Naive thymus-derived CD4-positive, alpha-beta T cell (primary cell): Measurements from ENCODE around the gene IGF2R. TPM values are rescaled to one million over a fixed set of nuclear protein-coding genes. Genes with fewer than 3 reads are reported as not detected.

ENCODE experiments used
- ATAC-seq: fragments of 150-1000 bp; cut with Tn5 transposase; 2 replicates; pipeline ENCODE4 v1.10.0; 2021; ENCODE audit warnings: mild to moderate bottlenecking, moderate library complexity
- CTCF ChIA-PET: fragments of 350-600 bp; sonication (Branson Sonifier 250); formaldehyde crosslinking; loops from one replicate; lab custom pipeline; 2021; ENCODE audit warnings: antibody characterized with exemption; lab: Charles Lee
- POLR2A ChIA-PET: fragments of 350-600 bp; sonication (Branson Sonifier 250); formaldehyde crosslinking; loops from one replicate; lab custom pipeline; 2021; ENCODE audit warnings: antibody characterized with exemption, inconsistent platforms; lab: Charles Lee
- DNase-seq, 9 donors: peaks; one replicate each; pipeline versions ENCODE4 v3.0.0 to v3.0.0-alpha.2; 2020 to 2022; ENCODE audit warnings: mixed read lengths in 1 of 9
- H3K27ac ChIP-seq: one replicate; pipeline ENCODE4 v1.7.0; 2013; ENCODE audit warnings: mild to moderate bottlenecking, low read depth, low read length, moderate library complexity
- H3K27me3 ChIP-seq, 2 donors: one replicate each; pipeline ENCODE4 v1.7.0; 2013; ENCODE audit warnings: low read length in 2 of 2, mild to moderate bottlenecking in 2 of 2, moderate library complexity in 2 of 2; ENCODE audit not compliant: control insufficient read depth in 2 of 2, insufficient read depth in 2 of 2
- H3K36me3 ChIP-seq, 3 experiments: 1 replicate in 2 of 3; 2 replicates in 1 of 3; pipeline ENCODE4 v1.7.0; 2013; ENCODE audit warnings: low read length in 3 of 3, mild to moderate bottlenecking in 3 of 3, moderate library complexity in 1 of 3; ENCODE audit not compliant: insufficient read depth in 3 of 3, control insufficient read depth in 2 of 3
- H3K4me1 ChIP-seq, 2 donors: one replicate each; pipeline ENCODE4 v1.7.0; 2013; ENCODE audit warnings: low read length in 2 of 2, mild to moderate bottlenecking in 2 of 2, moderate library complexity in 1 of 2; ENCODE audit not compliant: control insufficient read depth in 2 of 2, insufficient read depth in 2 of 2
- H3K4me3 ChIP-seq: 2 replicates; pipeline ENCODE4 v1.7.0; 2013; ENCODE audit warnings: mild to moderate bottlenecking, low read length
- H3K9me3 ChIP-seq, 3 experiments: 1 replicate in 2 of 3; 2 replicates in 1 of 3; pipeline ENCODE4 v1.7.0; 2013; ENCODE audit warnings: low read length in 3 of 3; ENCODE audit not compliant: control insufficient read depth in 2 of 3
- H3K27ac Mint-ChIP-seq, 9 donors: one replicate each; pipeline ENCODE4 v1.8.0; 2020 to 2022; ENCODE audit warnings: mixed read lengths in 9 of 9, mild to moderate bottlenecking in 8 of 9, moderate library complexity in 5 of 9, inconsistent platforms in 2 of 9
- H3K27me3 Mint-ChIP-seq, 5 donors: one replicate each; pipeline ENCODE4 v1.8.0; 2021 to 2022; ENCODE audit warnings: mixed read lengths in 5 of 5, mild to moderate bottlenecking in 1 of 5
- H3K36me3 Mint-ChIP-seq, 5 donors: one replicate each; pipeline ENCODE4 v1.8.0; 2020 to 2022; ENCODE audit warnings: mixed read lengths in 5 of 5, mild to moderate bottlenecking in 3 of 5, inconsistent platforms in 1 of 5
- H3K4me1 Mint-ChIP-seq, 7 donors: one replicate each; pipeline ENCODE4 v1.8.0; 2020 to 2022; ENCODE audit warnings: mixed read lengths in 7 of 7, mild to moderate bottlenecking in 3 of 7, inconsistent platforms in 1 of 7
- H3K4me3 Mint-ChIP-seq, 10 donors: one replicate each; pipeline ENCODE4 v1.8.0; 2020 to 2022; ENCODE audit warnings: mild to moderate bottlenecking in 10 of 10, mixed read lengths in 10 of 10, moderate library complexity in 6 of 10, inconsistent platforms in 2 of 10
- H3K9me3 Mint-ChIP-seq, 11 donors: one replicate each; pipeline ENCODE4 v1.8.0; 2020 to 2022; ENCODE audit warnings: mixed read lengths in 11 of 11, mild to moderate bottlenecking in 4 of 11, inconsistent platforms in 1 of 11, moderate library complexity in 1 of 11
- intact Hi-C, 2 donors: fragments of 100-400 bp; cut with micrococcal nuclease; formaldehyde crosslinking; loops; one replicate each; pipeline ENCODE4 v1.15.1; 2023
- polyA plus RNA-seq, 2 donors: library from polyadenylated mRNA; unstranded; fragments of 300-500 nt; fragmentation: Illumina TruSeq; gene quantifications; one replicate each; pipeline ENCODE4 v1.2.3, GENCODE V29; 2021
- total RNA-seq, 6 experiments: library from RNA in 5 of 6; stranded (reverse) in 5 of 6; gene quantifications; 1 replicate in 5 of 6; 2 replicates in 1 of 6; pipeline ENCODE4 v1.2.3 and lab custom pipeline; 2021 to 2026

Gene IGF2R
- total and polyA plus RNA-seq, 7 experiments from 2014 or later = 8.7 to 79.2 (median 70.4) TPM

GRCh38 chr6:160032538-160032937 lies 63.7 kb downstream of the IGF2R start:
- H3K27me3 ChIP-seq = no peaks in the 10 kb centered on the region
- ChIA-PET CTCF (no interaction called here), POLR2A (interaction anchor here (0.9 kb wide), 1 partner anchor 16 kb away, joined by 3 read pairs; no protein-coding TSS in a partner anchor)
- no peak overlapping the region for H3K4me3 Mint-ChIP-seq
- ATAC-seq (no peak), DNase-seq (no peak)
- H3K36me3 ChIP-seq = peaks cover 0 to 85% (median 17%) of the 10 kb centered on the region in 3 experiments
- no peak overlapping the region for H3K27ac ChIP-seq
- H3K4me1 ChIP-seq = no peaks in the 10 kb centered on the region
- H3K4me3 ChIP-seq = no peak overlapping the region
- peak overlapping the region in 1 of 9 donors; percentile 26 for H3K27ac Mint-ChIP-seq
- intact Hi-C loops = no loop called here
- H3K9me3 ChIP-seq = no peaks in the 10 kb centered on the region
- H3K9me3 Mint-ChIP-seq = no peaks in the 10 kb centered on the region
- H3K27me3 Mint-ChIP-seq = no peaks in the 10 kb centered on the region
- H3K4me1 Mint-ChIP-seq = peaks cover 6 to 32% (median 26%) of the 10 kb centered on the region in 7 donors
- H3K36me3 Mint-ChIP-seq = peaks cover 18 to 80% (median 40%) of the 10 kb centered on the region in 5 donors

GRCh38 chr6:160034036-160034930 lies 65.4 kb downstream of the IGF2R start:
- H3K4me1 Mint-ChIP-seq = peaks cover 7 to 36% (median 30%) of the 10 kb centered on the region in 7 donors
- H3K27ac ChIP-seq = no peak overlapping the region
- no peak overlapping the region for H3K4me3 ChIP-seq
- H3K9me3 Mint-ChIP-seq = no peaks in the 10 kb centered on the region
- peaks cover 0 to 74% (median 17%) of the 10 kb centered on the region in 3 experiments for H3K36me3 ChIP-seq
- peaks cover 16 to 79% (median 33%) of the 10 kb centered on the region in 5 donors for H3K36me3 Mint-ChIP-seq
- DNase-seq (no peak), ATAC-seq (no peak)
- no peaks in the 10 kb centered on the region for H3K27me3 ChIP-seq
- no peak overlapping the region for H3K4me3 Mint-ChIP-seq
- no peak overlapping the region for H3K27ac Mint-ChIP-seq
- no peaks in the 10 kb centered on the region for H3K27me3 Mint-ChIP-seq
- intact Hi-C loops = no loop called here
- peaks cover 0 to 7% of the 10 kb centered on the region in 2 donors for H3K4me1 ChIP-seq
- H3K9me3 ChIP-seq = no peaks in the 10 kb centered on the region
- ChIA-PET POLR2A (interaction anchor here (1.0 kb wide), 1 partner anchor 36 kb away, joined by 3 read pairs; no protein-coding TSS in a partner anchor), CTCF (no interaction called here)

DNA sequence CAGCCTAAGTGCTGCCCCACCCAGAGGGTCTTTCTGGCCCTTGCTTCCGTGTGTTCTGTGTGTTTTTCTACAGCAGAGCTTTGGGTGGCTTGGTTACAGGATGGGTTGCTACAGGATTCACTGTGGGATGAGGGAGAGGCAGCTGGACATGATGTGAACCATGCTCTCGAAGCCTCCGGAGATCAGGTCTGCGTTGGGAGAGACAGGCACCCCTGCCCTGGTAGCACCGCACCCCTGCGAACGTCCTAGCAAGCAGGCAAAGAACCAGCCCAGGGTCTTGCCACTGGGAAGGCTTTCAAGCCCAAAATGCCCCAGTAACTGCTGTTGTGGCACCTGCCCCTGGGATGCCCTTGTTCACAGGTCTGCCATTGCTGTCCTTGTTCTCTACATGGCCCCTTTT lies 66.4 kb downstream of the IGF2R start:
- H3K27ac ChIP-seq = no peak overlapping the region
- Mint-ChIP-seq H3K27ac (peak overlapping the region in 2 of 9 donors; percentile 19 to 26), H3K4me1 (peaks cover 12 to 41% (median 29%) of the 10 kb centered on the region in 7 donors), H3K27me3 (no peaks in the 10 kb centered on the region), H3K9me3 (no peaks in the 10 kb centered on the region), H3K36me3 (peaks cover 16 to 75% (median 37%) of the 10 kb centered on the region in 5 donors), H3K4me3 (no peak overlapping the region)
- ChIA-PET POLR2A (no interaction called here), CTCF (no interaction called here)
- ATAC-seq (no peak), DNase-seq (no peak)
- no peak overlapping the region for H3K4me3 ChIP-seq
- H3K27me3 ChIP-seq = no peaks in the 10 kb centered on the region
- peaks cover 0 to 68% (median 17%) of the 10 kb centered on the region in 3 experiments for H3K36me3 ChIP-seq
- H3K9me3 ChIP-seq = no peaks in the 10 kb centered on the region
- peaks cover 0 to 7% of the 10 kb centered on the region in 2 donors for H3K4me1 ChIP-seq
- intact Hi-C loops = no loop called here

- Mint-ChIP-seq H3K36me3 (peaks cover 21 to 77% (median 39%) of the 10 kb centered on the region in 5 donors), H3K27me3 (no peaks in the 10 kb centered on the region), H3K27ac (peak overlapping the region in 2 of 9 donors; percentile 19 to 62), H3K4me1 (peaks cover 12 to 41% (median 33%) of the 10 kb centered on the region in 7 donors), H3K9me3 (no peaks in the 10 kb centered on the region), H3K4me3 (no peak overlapping the region)
- CTCF ChIA-PET = no interaction called here
- Histone ChIP-seq H3K4me1 (peaks cover 0 to 7% of the 10 kb centered on the region in 2 donors), H3K4me3 (no peak overlapping the region), H3K36me3 (peaks cover 0 to 71% (median 18%) of the 10 kb centered on the region in 3 experiments), H3K9me3 (no peaks in the 10 kb centered on the region), H3K27me3 (no peaks in the 10 kb centered on the region), H3K27ac (no peak overlapping the region)
- ATAC-seq = no peak
- POLR2A ChIA-PET = no interaction called here
- intact Hi-C loops = loop anchor here in 1 of 2 donors (2.0 kb wide), 1 partner anchor 19 kb away; no protein-coding TSS in a partner anchor
- no peak for DNase-seq
Measured at GRCh38 chr6:160035693-160036330, 66.9 kb downstream of the IGF2R start.

GRCh38 chr6:160036331-160036695 lies 67.4 kb downstream of the IGF2R start:
- CTCF ChIA-PET = no interaction called here

GRCh38 chr6:160036790-160037206 lies 67.9 kb downstream of the IGF2R start:
- DNase-seq (no peak), ATAC-seq (no peak)
- H3K4me1 ChIP-seq = peaks cover 0 to 7% of the 10 kb centered on the region in 2 donors
- H3K4me3 ChIP-seq = no peak overlapping the region
- Mint-ChIP-seq H3K9me3 (no peaks in the 10 kb centered on the region), H3K4me3 (no peak overlapping the region), H3K27me3 (no peaks in the 10 kb centered on the region), H3K27ac (peak overlapping the region in 2 of 9 donors; percentile 8 to 43), H3K36me3 (peaks cover 18 to 82% (median 34%) of the 10 kb centered on the region in 5 donors), H3K4me1 (peaks cover 12 to 45% (median 36%) of the 10 kb centered on the region in 7 donors)
- no peaks in the 10 kb centered on the region for H3K27me3 ChIP-seq
- no peaks in the 10 kb centered on the region for H3K9me3 ChIP-seq
- ChIA-PET POLR2A (interaction anchor here (0.7 kb wide), 1 partner anchor 86 kb away, joined by 3 read pairs; no protein-coding TSS in a partner anchor), CTCF (no interaction called here)
- peaks cover 10 to 71% (median 24%) of the 10 kb centered on the region in 3 experiments for H3K36me3 ChIP-seq
- H3K27ac ChIP-seq = no peak overlapping the region
- intact Hi-C loops = loop anchor here in 1 of 2 donors (2.0 kb wide), 1 partner anchor 20 kb away; no protein-coding TSS in a partner anchor

More at GRCh38 chr6:160036331-160036695, 67.4 kb downstream of the IGF2R start:
- Histone ChIP-seq H3K4me3 (no peak overlapping the region), H3K4me1 (peaks cover 0 to 7% of the 10 kb centered on the region in 2 donors), H3K27me3 (no peaks in the 10 kb centered on the region), H3K27ac (no peak overlapping the region), H3K9me3 (no peaks in the 10 kb centered on the region), H3K36me3 (peaks cover 5 to 71% (median 23%) of the 10 kb centered on the region in 3 experiments)
- peak overlapping the region in 2 of 9 donors; percentile 8 to 68 for H3K27ac Mint-ChIP-seq
- H3K4me1 Mint-ChIP-seq = peaks cover 12 to 45% (median 35%) of the 10 kb centered on the region in 7 donors
- no peak for DNase-seq
- no peaks in the 10 kb centered on the region for H3K9me3 Mint-ChIP-seq
- ATAC-seq = no peak
- intact Hi-C loops = loop anchor here in 1 of 2 donors (2.0 kb wide), 1 partner anchor 20 kb away; no protein-coding TSS in a partner anchor
- H3K4me3 Mint-ChIP-seq = no peak overlapping the region
- POLR2A ChIA-PET = no interaction called here
- H3K36me3 Mint-ChIP-seq = peaks cover 23 to 81% (median 39%) of the 10 kb centered on the region in 5 donors
- no peaks in the 10 kb centered on the region for H3K27me3 Mint-ChIP-seq
